Stimulated activated CD8-positive, alpha-beta memory T cell treated with anti-CD3 and anti-CD28 coated beads, Interleukin-15, amount 100 ng/mL, for 4 hours (primary cell): ENCODE results near the gene FOXD1.
"Not testable (repeated sequence)": the region's sequence is repeated elsewhere in the genome, so short reads cannot be mapped to it uniquely, and the experiment has no call there.

ENCODE experiments used
- DNase-seq, 2 donors: peaks; one replicate each; pipeline ENCODE4 v3.0.0-alpha.2; 2020; ENCODE audit warnings: low read depth in 2 of 2

Gene FOXD1

GRCh38 chr5:73448463-73449136 is at the start of gene FOXD1:
TSS of gene FOXD1 (minus strand) at chr5:73448777. CDS start at chr5:73448362, 415 bp downstream.
- DNase-seq: peak in 1 of 2 donors; percentile 7

GRCh38 chr5:73497497-73498056 is 49.0 kb upstream of the FOXD1 start:
- DNase-seq: no peak

DNA sequence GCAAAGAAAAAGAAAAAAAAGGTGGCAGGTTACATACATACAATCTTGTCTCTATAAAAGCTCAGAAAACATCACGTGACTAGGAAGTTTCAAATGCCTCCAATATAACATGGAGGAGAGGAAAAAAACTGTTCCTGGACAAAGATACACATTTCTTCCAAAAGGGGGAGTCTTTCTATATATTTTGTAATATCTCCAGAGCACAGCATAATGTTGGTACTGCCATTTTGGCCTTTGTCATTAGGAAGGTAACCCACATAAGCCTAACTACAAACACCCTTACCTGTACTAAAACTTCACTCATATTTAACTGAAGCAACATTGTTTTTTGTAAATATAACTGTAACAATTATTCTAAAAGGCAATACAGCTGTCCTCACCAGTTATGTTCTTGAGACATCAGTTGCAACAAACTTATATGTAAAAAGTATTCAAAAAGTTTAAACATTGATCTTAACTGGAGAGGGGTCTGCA is 48.4 kb upstream of the FOXD1 start:
- DNase-seq: no peak

DNA sequence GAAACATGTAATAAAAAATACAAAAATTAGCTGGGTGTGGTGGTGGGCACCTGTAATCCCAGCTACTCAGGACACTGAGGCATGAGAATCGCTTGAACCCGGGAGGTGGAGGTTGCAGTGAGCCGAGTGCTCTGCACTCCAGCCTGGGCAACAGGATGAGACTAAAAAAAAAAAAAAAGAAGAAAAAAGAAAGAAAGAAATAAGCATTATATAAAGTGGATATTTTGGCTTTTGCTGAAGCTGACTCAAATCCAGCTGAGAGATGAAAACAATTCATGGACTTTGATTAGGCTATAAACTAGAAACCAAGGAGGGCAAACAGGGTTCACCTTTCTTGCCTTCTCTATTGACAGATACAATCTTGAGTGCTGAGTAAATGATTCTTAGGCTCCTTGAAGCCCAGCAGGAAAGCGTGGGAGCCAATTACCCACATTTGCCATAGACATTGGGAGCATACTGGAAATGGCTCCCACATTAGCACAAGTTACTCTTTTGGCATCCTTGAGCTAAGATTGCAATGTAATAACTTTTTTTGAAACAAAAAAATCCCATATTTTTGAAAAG is 47.3 kb upstream of the FOXD1 start:
- DNase-seq: no peak

DNA sequence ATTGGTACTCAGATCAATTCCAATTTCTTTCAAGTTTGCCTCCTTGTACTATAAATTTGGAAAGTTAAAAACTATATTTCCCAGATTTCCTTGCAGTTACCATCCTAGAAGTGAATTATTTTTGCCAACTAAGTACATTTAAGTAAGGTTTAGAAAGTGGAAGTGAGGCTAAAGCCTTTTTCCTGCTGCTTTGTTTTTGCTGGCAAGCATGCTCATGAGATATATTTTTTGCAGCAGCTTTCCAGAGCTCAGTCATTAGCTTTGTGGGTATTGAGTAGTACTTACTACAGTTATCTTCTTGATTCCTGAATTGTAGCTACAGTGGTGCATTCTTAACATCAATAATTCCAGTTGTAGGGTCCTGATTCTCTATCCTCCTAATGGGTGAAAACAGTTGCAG is 46.1 kb upstream of the FOXD1 start:
- no peak for DNase-seq

GRCh38 chr5:73493421-73493820 is 44.8 kb upstream of the FOXD1 start:
- no peak for DNase-seq

- no peak for DNase-seq
These were observed 42.6 kb upstream of the FOXD1 start for GRCh38 chr5:73491155-73491554.

DNA sequence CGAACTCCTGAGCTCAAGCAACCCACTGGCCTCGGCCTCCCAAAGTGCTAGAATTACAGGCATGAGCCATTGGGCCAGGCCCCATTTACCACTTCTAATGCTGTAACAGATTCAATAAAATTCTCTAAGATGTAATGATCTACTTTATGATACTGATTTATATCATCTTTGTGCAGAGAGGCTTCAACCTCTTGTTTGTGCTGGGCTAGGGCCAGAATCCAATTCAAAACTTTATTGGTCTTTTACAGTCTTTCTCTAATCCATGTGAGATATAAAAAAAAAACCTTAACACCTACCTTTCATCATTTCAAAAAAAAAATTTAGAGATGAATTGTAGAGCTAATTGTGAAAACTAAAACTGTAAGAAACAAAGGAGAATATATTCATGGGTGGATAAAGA is 41.5 kb upstream of the FOXD1 start:
- DNase-seq: no peak

DNA sequence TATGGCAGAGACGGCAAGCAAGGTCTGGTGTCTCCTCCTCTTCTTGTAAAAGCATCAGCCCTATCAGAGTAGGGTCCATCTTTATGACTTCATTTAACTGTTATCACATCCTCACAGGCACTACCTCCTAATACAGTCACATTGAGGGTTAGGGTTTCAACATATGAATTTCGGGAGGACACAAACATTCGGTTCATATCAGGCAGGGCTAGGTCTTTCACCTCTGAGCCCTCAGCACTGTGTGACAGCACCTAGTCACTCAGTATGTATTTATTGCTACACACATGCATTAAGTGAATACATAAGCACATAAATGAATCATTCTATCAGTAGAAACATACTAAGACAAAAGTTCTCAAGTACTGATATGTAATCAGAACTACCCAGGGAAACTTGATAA is 40.2 kb upstream of the FOXD1 start:
- no peak for DNase-seq

- no peak for DNase-seq
These were observed 39.2 kb upstream of the FOXD1 start for GRCh38 chr5:73487815-73488214.

DNA sequence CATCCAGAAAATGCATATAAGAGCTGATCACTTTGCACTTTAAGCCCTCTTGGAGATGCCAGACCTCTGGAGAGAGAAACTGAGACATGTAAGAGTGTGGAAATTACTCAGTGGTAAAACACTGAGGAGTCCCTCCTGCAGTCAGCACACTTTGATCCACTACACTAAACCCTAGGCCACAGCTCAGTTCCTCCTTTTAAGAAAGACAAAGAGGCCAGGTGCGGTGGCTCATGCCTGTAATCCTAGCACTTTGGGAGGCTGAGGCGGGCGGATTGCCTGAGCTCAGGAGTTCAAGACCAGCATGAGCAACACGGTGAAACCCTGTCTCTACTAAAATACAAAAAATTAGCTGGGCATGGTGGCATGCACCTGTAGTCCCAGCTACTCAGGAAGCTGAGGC is 38.7 kb upstream of the FOXD1 start:
- DNase-seq: not testable (repeated sequence)

- no peak for DNase-seq
These were observed 37.7 kb upstream of the FOXD1 start for GRCh38 chr5:73486119-73486899.

GRCh38 chr5:73485715-73486114 is 37.1 kb upstream of the FOXD1 start:
- no peak for DNase-seq

GRCh38 chr5:73484511-73484910 is 35.9 kb upstream of the FOXD1 start:
- DNase-seq: no peak

DNA sequence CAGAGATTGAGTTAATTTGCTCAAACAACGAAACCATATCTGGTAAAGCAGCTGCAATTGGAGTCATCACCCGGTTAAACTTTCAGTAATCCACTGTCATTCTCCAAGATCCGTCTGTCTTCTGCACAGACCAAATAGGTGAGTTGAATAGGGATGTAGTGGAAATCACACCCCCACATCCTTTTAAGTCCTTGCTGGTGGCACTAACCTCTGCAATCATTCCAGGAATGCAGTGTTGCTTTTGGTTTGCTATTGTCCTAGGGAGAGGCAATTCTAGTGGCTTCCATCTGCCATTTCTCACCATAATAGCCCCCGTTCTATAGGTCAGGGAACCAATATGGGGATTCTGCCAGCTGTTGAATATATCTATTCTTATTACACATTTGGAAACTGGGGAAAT is 35.1 kb upstream of the FOXD1 start:
- DNase-seq: no peak

DNA sequence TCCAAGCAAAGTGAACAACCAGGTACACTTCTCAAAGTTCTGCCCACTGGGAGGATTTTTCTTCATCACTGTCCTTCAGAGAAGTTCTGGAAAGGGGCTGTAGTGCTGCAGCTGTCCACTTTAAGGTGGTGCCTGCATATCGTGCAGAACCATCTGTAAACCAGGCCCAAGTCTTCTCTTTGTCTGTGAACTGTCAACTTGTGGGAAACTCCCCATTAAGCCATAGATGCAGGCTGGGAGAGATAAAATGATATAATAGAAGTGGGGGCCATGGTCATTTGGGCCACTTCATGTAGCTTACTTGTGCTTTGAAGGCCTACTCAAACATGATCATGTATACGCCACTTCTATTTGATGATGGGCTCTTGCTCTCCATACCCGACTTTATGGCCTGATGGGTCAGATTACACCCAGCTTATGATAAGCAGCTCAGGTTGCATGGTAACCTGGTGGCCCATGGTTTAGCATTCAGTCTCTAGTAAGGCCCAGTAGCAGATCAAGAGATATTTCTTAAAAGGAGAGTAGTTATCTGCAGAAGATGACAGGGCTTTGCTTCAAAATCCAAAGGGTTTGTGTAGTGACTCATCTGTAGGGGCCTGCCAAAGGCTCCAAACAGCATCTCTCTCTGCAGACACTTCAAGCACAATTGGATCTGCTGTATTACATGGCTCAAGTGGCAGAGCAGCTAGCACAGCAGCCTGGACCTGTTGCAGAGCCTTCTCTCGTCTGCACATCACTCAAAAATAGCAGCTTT is 34.0 kb upstream of the FOXD1 start:
- no peak for DNase-seq

DNA sequence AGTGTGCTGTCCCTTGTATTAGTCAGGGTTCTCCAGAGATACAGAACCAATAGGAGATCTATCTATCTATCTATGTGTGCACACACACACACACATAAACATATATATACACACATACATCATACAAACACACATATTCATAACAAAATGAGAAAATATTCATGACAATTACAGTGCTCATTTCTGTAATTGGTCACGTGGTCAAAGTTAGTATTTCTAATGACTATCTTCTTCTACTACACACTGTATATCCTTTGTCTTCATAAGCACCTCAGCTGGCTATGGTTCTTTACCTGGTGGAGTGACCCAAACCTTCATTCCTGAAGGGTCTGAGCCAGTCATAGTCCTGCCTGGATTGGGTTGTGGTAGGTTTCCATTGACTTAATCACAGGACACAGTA is 31.9 kb upstream of the FOXD1 start:
- no peak for DNase-seq

- DNase-seq: no peak
These were observed 23.5 kb upstream of the FOXD1 start for GRCh38 chr5:73472116-73472515.

- DNase-seq: no peak
These were observed 23.1 kb upstream of the FOXD1 start for GRCh38 chr5:73471654-73472053.

DNA sequence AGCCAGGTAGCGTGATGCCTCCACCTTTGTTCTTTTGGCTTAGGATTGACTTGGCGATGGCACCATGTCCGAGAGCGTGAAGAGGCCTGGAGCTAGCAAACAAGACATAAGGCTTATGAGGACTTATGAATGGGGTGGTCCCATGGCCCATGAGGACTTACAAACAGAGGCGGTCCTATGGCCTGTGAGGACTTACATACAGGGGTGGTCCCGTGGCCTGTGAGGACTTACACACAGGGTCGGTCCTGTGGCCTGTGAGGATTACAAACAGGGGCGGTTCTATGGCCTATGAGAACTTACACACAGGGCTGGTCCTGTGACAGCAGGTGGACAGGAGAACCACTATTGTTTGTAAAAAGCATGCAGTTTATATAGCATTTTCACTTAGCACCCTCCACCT is 21.3 kb upstream of the FOXD1 start:
- DNase-seq: no peak

GRCh38 chr5:73468638-73469037 is 20.1 kb upstream of the FOXD1 start:
- not testable (repeated sequence) for DNase-seq
